HEK293 (cell line): ENCODE results near the gene SYTL2.

Experiments used
- CTCF ChIA-PET: fragments of 350-600 bp; formaldehyde crosslinking; extraction: SDS; loops from one replicate; lab custom pipeline; 2021; ENCODE audit warnings: antibody characterized with exemption; lab: Yijun Ruan, JAX
- POLR2A ChIA-PET: fragments of 300-600 bp; formaldehyde crosslinking; extraction: SDS; loops from one replicate; lab custom pipeline; 2020; ENCODE audit warnings: antibody characterized with exemption, inconsistent platforms; lab: Yijun Ruan, JAX
- H3K27ac ChIP-seq: fragments of 200-500 bp; sonication (Bioruptor generic); 2 replicates; pipeline ENCODE4 v1.5.1; 2014; ENCODE audit warnings: low read depth, low read length, control low read depth, inconsistent platforms; ENCODE audit errors: extremely low read depth
- H3K36me3 ChIP-seq, 2 experiments: fragments of 200-500 bp in 1 of 2; sonication (Bioruptor generic) in 1 of 2; 1 replicate in 1 of 2; 2 replicates in 1 of 2; pipeline ENCODE4 v1.5.1; 2014 to 2017; ENCODE audit warnings: inconsistent platforms in 2 of 2, low read length in 2 of 2; ENCODE audit not compliant: control insufficient read depth in 2 of 2, insufficient read depth in 1 of 2
- H3K4me1 ChIP-seq: fragments of 200-500 bp; sonication (Bioruptor generic); 2 replicates; pipeline ENCODE4 v1.5.1; 2014; ENCODE audit warnings: mild to moderate bottlenecking, low read length, inconsistent platforms; ENCODE audit not compliant: control insufficient read depth, insufficient read depth
- H3K4me3 ChIP-seq: 2 replicates; pipeline ENCODE4 v1.5.1; 2011; ENCODE audit warnings: low read depth, mild to moderate bottlenecking, control low read depth, low read length, moderate library complexity
- H3K9me3 ChIP-seq: fragments of 200-500 bp; sonication (Bioruptor generic); 2 replicates; pipeline ENCODE4 v1.5.1; 2014; ENCODE audit warnings: low read depth, low read length, inconsistent platforms; ENCODE audit not compliant: control insufficient read depth, insufficient read depth
- SCRT1 ChIP-seq: fragments of 450-650 bp; formaldehyde crosslinking; IDR thresholded peaks from 2 replicates; pipeline ENCODE4 v1.5.1; 2016; ENCODE audit warnings: missing biosample characterization, missing genetic modification characterization, borderline replicate concordance
- SP7 ChIP-seq: fragments of 450-650 bp; formaldehyde crosslinking; IDR thresholded peaks from 2 replicates; pipeline ENCODE4 v1.5.1; 2016; ENCODE audit warnings: missing biosample characterization, missing genetic modification characterization
- ZBTB10 ChIP-seq: fragments of 450-650 bp; formaldehyde crosslinking; IDR thresholded peaks from 2 replicates; pipeline ENCODE4 v1.5.1; 2016; ENCODE audit warnings: missing biosample characterization, missing genetic modification characterization
- ZFP3 ChIP-seq: fragments of 450-650 bp; formaldehyde crosslinking; IDR thresholded peaks from 2 replicates; pipeline ENCODE4 v1.5.1; 2016; ENCODE audit warnings: low read depth, missing biosample characterization, missing genetic modification characterization
- ZNF157 ChIP-seq: fragments of 450-650 bp; formaldehyde crosslinking; IDR thresholded peaks from 2 replicates; pipeline ENCODE4 v1.5.1; 2016; ENCODE audit warnings: missing biosample characterization, missing genetic modification characterization
- ZNF184 ChIP-seq: fragments of 450-650 bp; IDR thresholded peaks from 2 replicates; pipeline ENCODE4 v1.5.1; 2018; ENCODE audit warnings: missing biosample characterization, mild to moderate bottlenecking, missing genetic modification characterization
- ZNF510 ChIP-seq: fragments of 450-650 bp; formaldehyde crosslinking; IDR thresholded peaks from 2 replicates; pipeline ENCODE4 v1.5.1; 2018; ENCODE audit warnings: mild to moderate bottlenecking, missing genetic modification characterization, missing biosample characterization; ENCODE audit not compliant: insufficient replicate concordance
- ZNF621 ChIP-seq: fragments of 450-650 bp; formaldehyde crosslinking; IDR thresholded peaks from 2 replicates; pipeline ENCODE4 v1.5.1; 2017; ENCODE audit warnings: missing biosample characterization, missing genetic modification characterization
- ZNF629 ChIP-seq: fragments of 450-650 bp; formaldehyde crosslinking; IDR thresholded peaks from 2 replicates; pipeline ENCODE4 v1.5.1; 2017; ENCODE audit warnings: missing biosample characterization, missing genetic modification characterization
- ZNF664 ChIP-seq: fragments of 450-650 bp; formaldehyde crosslinking; IDR thresholded peaks from 2 replicates; pipeline ENCODE4 v1.5.1; 2016; ENCODE audit warnings: missing biosample characterization, missing genetic modification characterization
- ZNF701 ChIP-seq: fragments of 450-650 bp; formaldehyde crosslinking; IDR thresholded peaks from 2 replicates; pipeline ENCODE4 v1.5.1; 2016; ENCODE audit warnings: missing biosample characterization, missing genetic modification characterization
- ZNF791 ChIP-seq: fragments of 450-650 bp; formaldehyde crosslinking; IDR thresholded peaks from 2 replicates; pipeline ENCODE4 v1.5.1; 2016; ENCODE audit warnings: missing biosample characterization, missing genetic modification characterization
- ZSCAN30 ChIP-seq: fragments of 450-650 bp; IDR thresholded peaks from 2 replicates; pipeline ENCODE4 v1.5.1; 2018; ENCODE audit warnings: missing biosample characterization, mild to moderate bottlenecking, missing genetic modification characterization, moderate library complexity
- TF ChIP-seq, protein P1 (sequence below): fragments of 450-650 bp; formaldehyde crosslinking; IDR thresholded peaks from 2 replicates; pipeline ENCODE4 v1.5.1; 2017; ENCODE audit warnings: missing biosample characterization, missing genetic modification characterization
- TF ChIP-seq, protein P2 (sequence below): fragments of 450-650 bp; formaldehyde crosslinking; IDR thresholded peaks from 2 replicates; pipeline ENCODE4 v1.5.1; 2016; ENCODE audit warnings: missing biosample characterization, missing genetic modification characterization
- TF ChIP-seq, protein P3 (sequence below): fragments of 450-650 bp; formaldehyde crosslinking; IDR thresholded peaks from 2 replicates; pipeline ENCODE4 v1.5.1; 2016; ENCODE audit warnings: missing biosample characterization, missing genetic modification characterization

The SYTL2 gene

GRCh38 chr11:85821636-85822035, 10.7 kb upstream of the SYTL2 start (continued):
- TF ChIP-seq, protein P1, sequence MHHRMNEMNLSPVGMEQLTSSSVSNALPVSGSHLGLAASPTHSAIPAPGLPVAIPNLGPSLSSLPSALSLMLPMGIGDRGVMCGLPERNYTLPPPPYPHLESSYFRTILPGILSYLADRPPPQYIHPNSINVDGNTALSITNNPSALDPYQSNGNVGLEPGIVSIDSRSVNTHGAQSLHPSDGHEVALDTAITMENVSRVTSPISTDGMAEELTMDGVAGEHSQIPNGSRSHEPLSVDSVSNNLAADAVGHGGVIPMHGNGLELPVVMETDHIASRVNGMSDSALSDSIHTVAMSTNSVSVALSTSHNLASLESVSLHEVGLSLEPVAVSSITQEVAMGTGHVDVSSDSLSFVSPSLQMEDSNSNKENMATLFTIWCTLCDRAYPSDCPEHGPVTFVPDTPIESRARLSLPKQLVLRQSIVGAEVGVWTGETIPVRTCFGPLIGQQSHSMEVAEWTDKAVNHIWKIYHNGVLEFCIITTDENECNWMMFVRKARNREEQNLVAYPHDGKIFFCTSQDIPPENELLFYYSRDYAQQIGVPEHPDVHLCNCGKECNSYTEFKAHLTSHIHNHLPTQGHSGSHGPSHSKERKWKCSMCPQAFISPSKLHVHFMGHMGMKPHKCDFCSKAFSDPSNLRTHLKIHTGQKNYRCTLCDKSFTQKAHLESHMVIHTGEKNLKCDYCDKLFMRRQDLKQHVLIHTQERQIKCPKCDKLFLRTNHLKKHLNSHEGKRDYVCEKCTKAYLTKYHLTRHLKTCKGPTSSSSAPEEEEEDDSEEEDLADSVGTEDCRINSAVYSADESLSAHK (tag by site-specific recombination): no peak
- TF ChIP-seq ZFP3 (tag by site-specific recombination): no peak
- TF ChIP-seq, protein P2, sequence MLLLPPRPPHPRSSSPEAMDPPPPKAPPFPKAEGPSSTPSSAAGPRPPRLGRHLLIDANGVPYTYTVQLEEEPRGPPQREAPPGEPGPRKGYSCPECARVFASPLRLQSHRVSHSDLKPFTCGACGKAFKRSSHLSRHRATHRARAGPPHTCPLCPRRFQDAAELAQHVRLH: no peak

DNA sequence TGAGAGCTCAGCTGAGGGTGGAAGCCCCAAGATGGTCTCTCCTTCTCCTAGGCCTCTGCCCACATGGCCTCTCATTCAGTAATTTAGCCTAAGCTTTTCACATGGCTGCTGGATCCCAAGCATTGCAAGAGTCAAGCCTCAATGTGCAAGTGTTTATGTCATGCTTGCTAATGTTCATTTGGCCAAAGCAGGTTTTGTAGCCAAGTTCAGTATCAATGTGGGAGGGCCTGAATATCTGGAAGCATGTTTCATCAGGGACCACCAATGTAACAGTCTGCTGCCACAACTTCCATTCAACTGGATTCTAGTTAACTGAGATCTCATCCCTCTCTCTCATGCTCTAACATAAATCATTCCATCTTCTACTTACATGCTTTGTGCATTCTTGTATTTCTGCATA, 8.5 kb upstream of the SYTL2 start:
- TF ChIP-seq SCRT1 (no peak), ZNF157 (tag by site-specific recombination) (no peak), ZNF629 (tag by site-specific recombination) (no peak), ZSCAN30 (tag by site-specific recombination) (no peak), ZNF701 (tag by site-specific recombination) (no peak), ZNF791 (tag by site-specific recombination) (no peak), ZNF184 (tag by site-specific recombination) (no peak), ZBTB10 (tag by site-specific recombination) (no peak), ZNF664 (tag by site-specific recombination) (no peak), ZNF621 (no peak)
- TF ChIP-seq, protein P3, sequence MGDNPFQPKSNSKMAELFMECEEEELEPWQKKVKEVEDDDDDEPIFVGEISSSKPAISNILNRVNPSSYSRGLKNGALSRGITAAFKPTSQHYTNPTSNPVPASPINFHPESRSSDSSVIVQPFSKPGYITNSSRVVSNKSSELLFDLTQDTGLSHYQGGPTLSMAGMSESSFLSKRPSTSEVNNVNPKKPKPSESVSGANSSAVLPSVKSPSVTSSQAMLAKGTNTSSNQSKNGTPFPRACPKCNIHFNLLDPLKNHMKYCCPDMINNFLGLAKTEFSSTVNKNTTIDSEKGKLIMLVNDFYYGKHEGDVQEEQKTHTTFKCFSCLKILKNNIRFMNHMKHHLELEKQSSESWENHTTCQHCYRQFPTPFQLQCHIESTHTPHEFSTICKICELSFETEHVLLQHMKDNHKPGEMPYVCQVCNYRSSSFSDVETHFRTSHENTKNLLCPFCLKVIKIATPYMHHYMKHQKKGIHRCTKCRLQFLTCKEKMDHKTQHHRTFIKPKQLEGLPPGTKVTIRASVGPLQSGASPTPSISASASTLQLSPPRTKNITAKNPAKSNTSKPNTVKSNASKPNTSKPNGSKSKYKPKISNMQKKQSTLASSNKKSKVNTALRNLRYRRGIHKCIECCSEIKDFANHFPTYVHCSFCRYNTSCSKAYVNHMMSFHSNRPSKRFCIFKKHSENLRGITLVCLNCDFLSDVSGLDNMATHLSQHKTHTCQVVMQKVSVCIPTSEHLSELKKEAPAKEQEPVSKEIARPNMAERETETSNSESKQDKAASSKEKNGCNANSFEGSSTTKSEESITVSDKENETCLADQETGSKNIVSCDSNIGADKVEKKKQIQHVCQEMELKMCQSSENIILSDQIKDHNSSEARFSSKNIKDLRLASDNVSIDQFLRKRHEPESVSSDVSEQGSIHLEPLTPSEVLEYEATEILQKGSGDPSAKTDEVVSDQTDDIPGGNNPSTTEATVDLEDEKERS (tag by site-specific recombination): no peak
- CTCF ChIA-PET: no interaction called here
- H3K36me3 ChIP-seq: no peaks in the 10 kb centered on the region
- H3K4me3 ChIP-seq: no peak overlapping the region
- H3K9me3 ChIP-seq: no peaks in the 10 kb centered on the region
- H3K4me1 ChIP-seq: no peaks in the 10 kb centered on the region
- H3K27ac ChIP-seq: no peak overlapping the region
- POLR2A ChIA-PET: no interaction called here

DNA sequence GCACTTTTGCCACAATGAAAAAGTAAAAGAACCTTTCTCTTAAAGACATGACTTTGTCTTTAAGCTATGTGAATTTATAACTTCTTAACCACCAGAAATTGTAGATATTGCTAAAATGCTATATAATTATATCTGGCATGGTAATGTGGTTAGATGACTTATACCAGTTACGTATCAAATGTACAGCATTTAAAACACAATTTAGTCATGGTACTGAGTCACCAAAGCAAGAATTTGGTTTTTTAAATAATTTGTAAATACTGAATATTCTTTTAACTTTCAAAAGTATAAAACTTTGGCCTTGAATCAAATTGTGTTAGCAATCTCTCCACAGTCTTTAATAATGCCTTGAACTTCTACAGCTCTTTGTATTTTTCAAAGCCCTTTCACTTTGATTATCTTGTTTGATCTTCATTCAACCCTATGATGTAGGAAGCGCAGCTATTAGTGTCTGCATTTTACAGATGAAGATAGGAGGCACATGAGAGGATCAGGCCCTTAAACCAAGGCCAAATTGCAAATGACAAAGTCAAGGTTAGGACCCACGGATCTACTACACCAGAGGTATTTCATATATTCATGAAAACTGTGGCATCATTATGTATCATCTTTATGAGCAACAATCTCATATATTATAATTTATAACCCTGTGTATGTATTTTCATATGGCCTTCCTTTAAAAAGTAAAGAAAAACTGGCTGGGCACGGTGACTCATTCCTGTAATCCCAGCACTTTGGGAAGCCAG, 4.4 kb upstream of the SYTL2 start:
- no peaks in the 10 kb centered on the region for H3K9me3 ChIP-seq
- no peak overlapping the region for H3K4me3 ChIP-seq
- H3K27ac ChIP-seq: no peak overlapping the region
- ChIA-PET CTCF (interaction anchor here (1.3 to 2.2 kb wide), 2 partner anchors 10 to 122 kb away, joined by 4 to 10 read pairs; no protein-coding TSS in a partner anchor), POLR2A (no interaction called here)
- TF ChIP-seq SP7 (tag by site-specific recombination) (peak; percentile 65), ZNF510 (no peak)
- no peaks in the 10 kb centered on the region for H3K36me3 ChIP-seq
- no peaks in the 10 kb centered on the region for H3K4me1 ChIP-seq
